Measurements from ENCODE around the gene AMY1B.
"Not testable (repeated sequence)": the region's sequence is repeated elsewhere in the genome, so short reads cannot be mapped to it uniquely, and the experiment has no call there.

DNA sequence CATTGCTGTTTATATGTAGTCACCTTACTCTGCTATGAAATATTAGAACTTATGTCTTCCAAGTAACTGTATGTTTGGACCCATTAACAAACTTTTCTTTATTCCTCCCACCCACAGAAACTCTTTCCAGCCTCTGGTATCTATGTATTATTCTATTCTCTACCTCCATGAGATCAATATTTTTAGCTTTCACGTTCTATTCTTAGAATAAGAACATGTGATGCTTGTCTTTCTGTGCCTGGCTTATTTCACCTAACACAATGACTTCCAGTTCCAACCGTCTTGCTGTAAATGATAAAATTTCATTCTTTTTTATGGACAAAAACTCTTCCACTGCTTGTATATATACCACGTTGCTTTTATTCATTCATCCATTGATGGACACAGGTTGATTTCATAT, 54.8 kb downstream of the AMY1B start:
- TF ChIP-seq, protein P1, sequence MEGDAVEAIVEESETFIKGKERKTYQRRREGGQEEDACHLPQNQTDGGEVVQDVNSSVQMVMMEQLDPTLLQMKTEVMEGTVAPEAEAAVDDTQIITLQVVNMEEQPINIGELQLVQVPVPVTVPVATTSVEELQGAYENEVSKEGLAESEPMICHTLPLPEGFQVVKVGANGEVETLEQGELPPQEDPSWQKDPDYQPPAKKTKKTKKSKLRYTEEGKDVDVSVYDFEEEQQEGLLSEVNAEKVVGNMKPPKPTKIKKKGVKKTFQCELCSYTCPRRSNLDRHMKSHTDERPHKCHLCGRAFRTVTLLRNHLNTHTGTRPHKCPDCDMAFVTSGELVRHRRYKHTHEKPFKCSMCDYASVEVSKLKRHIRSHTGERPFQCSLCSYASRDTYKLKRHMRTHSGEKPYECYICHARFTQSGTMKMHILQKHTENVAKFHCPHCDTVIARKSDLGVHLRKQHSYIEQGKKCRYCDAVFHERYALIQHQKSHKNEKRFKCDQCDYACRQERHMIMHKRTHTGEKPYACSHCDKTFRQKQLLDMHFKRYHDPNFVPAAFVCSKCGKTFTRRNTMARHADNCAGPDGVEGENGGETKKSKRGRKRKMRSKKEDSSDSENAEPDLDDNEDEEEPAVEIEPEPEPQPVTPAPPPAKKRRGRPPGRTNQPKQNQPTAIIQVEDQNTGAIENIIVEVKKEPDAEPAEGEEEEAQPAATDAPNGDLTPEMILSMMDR (IDR thresholded peaks at IDR 0.05), result not testable (repeated sequence)
- TF ChIP-seq POLR2A (IDR thresholded peaks at IDR 0.05), result not testable (repeated sequence)
